ENCODE measurements around the gene SLC24A4. TPM values are rescaled to one million over a fixed set of nuclear protein-coding genes. Genes with fewer than 3 reads are reported as not detected.
A peak's percentile ranks its signal among the peaks of the same experiment; 100 is the strongest.

SLC24A4 gene
- total RNA-seq, 1 experiment from 2014 or later = 0.02 TPM

GRCh38 chr14:92439537-92440344 is 116.8 kb downstream of the SLC24A4 start:
- peak; percentile 17 to 24 for DNase-seq
- H3K27me3 ChIP-seq = no peaks in the 10 kb centered on the region
- H3K9me3 ChIP-seq (replicated peaks) = no peaks in the 10 kb centered on the region
- no peaks in the 10 kb centered on the region for H3K4me1 ChIP-seq
- H3K36me3 ChIP-seq = no peaks in the 10 kb centered on the region
- no peak overlapping the region for H3K4me3 ChIP-seq
- no peak overlapping the region for H3K27ac ChIP-seq

- H3K9me3 ChIP-seq (replicated peaks) = no peaks in the 10 kb centered on the region
- no peak overlapping the region for H3K4me3 ChIP-seq
- no peak for DNase-seq
- H3K4me1 ChIP-seq = no peaks in the 10 kb centered on the region
- no peaks in the 10 kb centered on the region for H3K36me3 ChIP-seq
- no peak overlapping the region for H3K27ac ChIP-seq
- no peaks in the 10 kb centered on the region for H3K27me3 ChIP-seq
Observed at GRCh38 chr14:92440345-92441003, 117.5 kb downstream of the SLC24A4 start.

GRCh38 chr14:92441751-92442504 is 119.0 kb downstream of the SLC24A4 start:
- Histone ChIP-seq H3K9me3 (replicated peaks) (no peaks in the 10 kb centered on the region), H3K4me1 (no peaks in the 10 kb centered on the region), H3K27ac (no peak overlapping the region), H3K4me3 (no peak overlapping the region), H3K36me3 (no peaks in the 10 kb centered on the region), H3K27me3 (no peaks in the 10 kb centered on the region)
- no peak for DNase-seq

- Histone ChIP-seq H3K36me3 (no peaks in the 10 kb centered on the region), H3K27me3 (no peaks in the 10 kb centered on the region), H3K4me3 (no peak overlapping the region), H3K9me3 (replicated peaks) (no peaks in the 10 kb centered on the region), H3K27ac (no peak overlapping the region), H3K4me1 (no peaks in the 10 kb centered on the region)
- no peak for DNase-seq
Observed at GRCh38 chr14:92443167-92443566, 120.2 kb downstream of the SLC24A4 start.

- Histone ChIP-seq H3K4me3 (no peak overlapping the region), H3K27me3 (no peaks in the 10 kb centered on the region), H3K27ac (no peak overlapping the region), H3K4me1 (no peaks in the 10 kb centered on the region), H3K9me3 (replicated peaks) (no peaks in the 10 kb centered on the region), H3K36me3 (no peaks in the 10 kb centered on the region)
- DNase-seq = no peak
Observed at GRCh38 chr14:92443741-92444140, 120.8 kb downstream of the SLC24A4 start.

- Histone ChIP-seq H3K27me3 (no peaks in the 10 kb centered on the region), H3K9me3 (replicated peaks) (no peaks in the 10 kb centered on the region), H3K4me3 (no peak overlapping the region), H3K4me1 (no peaks in the 10 kb centered on the region), H3K27ac (no peak overlapping the region), H3K36me3 (no peaks in the 10 kb centered on the region)
- DNase-seq = no peak
Observed at GRCh38 chr14:92446771-92447170, 123.8 kb downstream of the SLC24A4 start.

- Histone ChIP-seq H3K36me3 (no peaks in the 10 kb centered on the region), H3K27me3 (no peaks in the 10 kb centered on the region), H3K27ac (no peak overlapping the region), H3K4me3 (no peak overlapping the region), H3K9me3 (replicated peaks) (no peaks in the 10 kb centered on the region), H3K4me1 (no peaks in the 10 kb centered on the region)
- DNase-seq = no peak
Observed at GRCh38 chr14:92447416-92448197, 124.6 kb downstream of the SLC24A4 start.

GRCh38 chr14:92448786-92449185 is 125.8 kb downstream of the SLC24A4 start:
- no peak for DNase-seq
- no peak overlapping the region for H3K4me3 ChIP-seq
- no peaks in the 10 kb centered on the region for H3K4me1 ChIP-seq
- H3K27me3 ChIP-seq = no peaks in the 10 kb centered on the region
- H3K9me3 ChIP-seq (replicated peaks) = no peaks in the 10 kb centered on the region
- H3K27ac ChIP-seq = no peak overlapping the region
- no peaks in the 10 kb centered on the region for H3K36me3 ChIP-seq

- no peak for DNase-seq
- Histone ChIP-seq H3K4me1 (no peaks in the 10 kb centered on the region), H3K27ac (no peak overlapping the region), H3K4me3 (no peak overlapping the region), H3K9me3 (replicated peaks) (no peaks in the 10 kb centered on the region), H3K36me3 (no peaks in the 10 kb centered on the region), H3K27me3 (no peaks in the 10 kb centered on the region)
Observed at GRCh38 chr14:92449404-92450181, 126.6 kb downstream of the SLC24A4 start.

- H3K27me3 ChIP-seq = no peaks in the 10 kb centered on the region
- no peak overlapping the region for H3K4me3 ChIP-seq
- H3K27ac ChIP-seq = no peak overlapping the region
- DNase-seq = no peak
- H3K36me3 ChIP-seq = no peaks in the 10 kb centered on the region
- H3K9me3 ChIP-seq (replicated peaks) = no peaks in the 10 kb centered on the region
- no peaks in the 10 kb centered on the region for H3K4me1 ChIP-seq
Observed at GRCh38 chr14:92450351-92451070, 127.5 kb downstream of the SLC24A4 start.

GRCh38 chr14:92451245-92451644 is 128.3 kb downstream of the SLC24A4 start:
- H3K36me3 ChIP-seq = no peaks in the 10 kb centered on the region
- no peaks in the 10 kb centered on the region for H3K27me3 ChIP-seq
- H3K9me3 ChIP-seq (replicated peaks) = no peaks in the 10 kb centered on the region
- no peak for DNase-seq
- no peaks in the 10 kb centered on the region for H3K4me1 ChIP-seq
- no peak overlapping the region for H3K27ac ChIP-seq
- no peak overlapping the region for H3K4me3 ChIP-seq

GRCh38 chr14:92451755-92452154 is 128.8 kb downstream of the SLC24A4 start:
- DNase-seq = no peak
- no peaks in the 10 kb centered on the region for H3K4me1 ChIP-seq
- H3K27ac ChIP-seq = no peak overlapping the region
- H3K27me3 ChIP-seq = no peaks in the 10 kb centered on the region
- H3K9me3 ChIP-seq (replicated peaks) = no peaks in the 10 kb centered on the region
- H3K36me3 ChIP-seq = no peaks in the 10 kb centered on the region
- H3K4me3 ChIP-seq = no peak overlapping the region

GRCh38 chr14:92452471-92452870 is 129.5 kb downstream of the SLC24A4 start:
- no peaks in the 10 kb centered on the region for H3K4me1 ChIP-seq
- H3K9me3 ChIP-seq (replicated peaks) = no peaks in the 10 kb centered on the region
- no peak for DNase-seq
- no peaks in the 10 kb centered on the region for H3K36me3 ChIP-seq
- no peak overlapping the region for H3K4me3 ChIP-seq
- H3K27ac ChIP-seq = no peak overlapping the region
- no peaks in the 10 kb centered on the region for H3K27me3 ChIP-seq
